GM19043 (cell line): ENCODE measurements around the gene MAP7.
"Not testable (repeated sequence)": the region's sequence is repeated elsewhere in the genome, so short reads cannot be mapped to it uniquely, and the experiment has no call there.

Source experiments
- ATAC-seq: cut with Tn5 transposase; IDR thresholded peaks from one replicate; pipeline ENCODE4 v1.9.1; 2021; ENCODE audit warnings: low read depth; ENCODE audit not compliant: unreplicated experiment

MAP7 gene

GRCh38 chr6:136317971-136318370 is 232.3 kb downstream of the MAP7 start:
- no peak for ATAC-seq

- ATAC-seq = peak; percentile 70
Observed at GRCh38 chr6:136317021-136317694, 233.1 kb downstream of the MAP7 start.

- ATAC-seq = no peak
Observed at GRCh38 chr6:136315594-136315993, 234.6 kb downstream of the MAP7 start.

- no peak for ATAC-seq
Observed at GRCh38 chr6:136312975-136313374, 237.2 kb downstream of the MAP7 start.

GRCh38 chr6:136309729-136310311 is 240.4 kb downstream of the MAP7 start:
- ATAC-seq = no peak

DNA sequence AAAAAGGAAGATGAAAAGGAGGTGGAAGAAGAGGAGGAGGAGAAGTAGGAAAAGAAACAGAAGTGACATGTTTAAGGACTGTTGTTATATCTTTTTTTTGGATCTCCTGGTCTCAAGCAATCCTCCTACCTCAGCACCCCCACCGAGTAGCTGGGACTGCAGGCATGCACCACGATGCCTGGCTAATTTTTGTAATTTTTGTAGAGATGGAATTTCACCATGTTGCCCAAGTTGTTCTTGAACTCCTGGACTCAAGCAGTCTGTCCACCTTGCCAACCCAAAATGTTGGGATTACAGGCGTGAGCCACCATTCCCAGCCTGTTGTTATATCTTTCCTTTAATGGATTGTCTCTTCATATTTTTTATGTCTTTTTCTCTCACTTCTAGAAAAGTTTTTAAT is 241.1 kb downstream of the MAP7 start:
- ATAC-seq = no peak

DNA sequence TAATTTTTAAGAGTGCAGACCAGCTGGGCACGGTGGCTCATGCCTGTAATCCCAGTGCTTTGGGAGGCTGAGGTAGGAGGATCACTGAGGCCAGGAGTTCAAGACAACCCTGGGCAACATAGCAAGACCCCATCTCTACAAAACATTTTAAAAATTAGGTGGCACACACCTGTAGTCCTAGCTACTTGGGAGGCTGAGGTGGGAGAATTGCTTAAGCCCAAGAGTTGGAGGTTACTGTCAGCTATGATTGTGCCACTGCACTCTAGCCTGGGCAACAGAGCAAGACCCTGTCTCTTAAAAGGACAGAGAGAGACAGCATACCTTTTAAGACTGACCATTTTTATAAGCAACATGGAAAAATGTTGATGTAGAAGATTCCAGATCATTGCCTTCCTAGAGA is 241.8 kb downstream of the MAP7 start:
- ATAC-seq = not testable (repeated sequence)

GRCh38 chr6:136307351-136307750 is 242.9 kb downstream of the MAP7 start:
- ATAC-seq = no peak

DNA sequence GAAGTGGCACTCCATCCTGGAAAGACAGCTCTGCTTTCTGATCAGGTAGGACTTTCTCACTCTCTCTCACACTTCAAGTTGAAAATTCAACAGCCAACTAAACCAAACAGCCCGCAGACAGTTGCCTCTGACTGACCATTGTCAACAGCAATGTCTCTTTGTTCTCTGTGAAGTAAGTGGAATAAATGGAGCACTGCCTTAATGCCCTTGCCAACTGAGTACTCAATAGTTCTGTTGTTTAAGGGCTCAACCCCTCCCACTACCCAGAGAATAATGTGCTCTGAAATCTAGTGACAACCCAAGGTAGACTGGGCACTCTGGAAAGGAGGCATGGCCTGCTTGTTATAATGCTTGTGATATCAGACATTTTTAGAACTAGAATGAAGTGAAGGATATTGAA is 243.8 kb downstream of the MAP7 start:
- ATAC-seq = no peak

DNA sequence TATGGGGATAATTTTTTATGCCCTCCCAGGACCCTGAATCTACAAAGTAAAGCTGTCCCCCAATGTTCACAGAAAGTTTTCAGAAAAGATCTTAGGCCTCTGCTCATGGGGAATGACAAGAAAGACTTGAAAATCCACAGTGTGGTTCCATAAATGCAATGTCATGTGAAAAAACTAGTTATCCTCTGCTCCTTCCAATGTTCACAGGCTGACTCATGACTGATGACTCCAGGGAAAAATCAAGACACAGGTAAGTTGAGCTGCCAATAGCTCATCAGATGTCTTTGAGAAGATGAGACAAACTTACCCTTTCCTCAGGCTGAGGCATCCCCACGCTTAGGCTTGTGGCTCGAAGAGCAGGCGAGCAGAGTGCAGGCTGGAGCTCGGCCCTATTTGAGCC is 245.8 kb downstream of the MAP7 start:
- ATAC-seq = no peak

DNA sequence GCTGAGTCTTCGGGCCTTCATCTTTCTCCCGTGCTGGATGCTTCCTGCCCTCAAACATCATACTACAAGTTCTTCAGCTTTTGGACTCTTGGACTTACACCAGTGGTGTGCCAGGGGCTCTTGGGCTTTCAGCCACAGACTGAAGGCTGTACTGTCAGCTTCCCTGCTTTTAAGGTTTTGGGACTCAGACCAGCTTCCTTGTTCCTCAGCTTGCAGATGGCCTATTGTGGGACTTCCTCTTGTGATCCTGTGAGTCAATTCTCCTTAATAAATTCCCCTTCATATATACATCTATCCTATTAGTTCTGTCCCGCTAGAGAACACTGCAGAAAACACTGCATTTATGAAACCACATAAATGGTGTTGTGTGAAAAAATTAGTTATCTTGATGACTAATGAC is 246.7 kb downstream of the MAP7 start:
- ATAC-seq = no peak

GRCh38 chr6:136294621-136295020 is 255.6 kb downstream of the MAP7 start:
- ATAC-seq = no peak
